ENCODE measurements around the gene CDK5RAP3. TPM values are rescaled to one million over a fixed set of nuclear protein-coding genes. Genes with fewer than 3 reads are reported as not detected.

CDK5RAP3 gene
- polyA plus RNA-seq, 1 experiment = 71.2 TPM

- CTCF ChIA-PET = interaction anchor here (0.9 to 1.4 kb wide), 2 partner anchors 11 to 18 kb away, joined by 3 to 4 read pairs; partner anchors contain the start of gene CDK5RAP3
- POLR2A ChIA-PET = interaction anchor here (0.5 kb wide), 1 partner anchor 123 kb away, joined by 4 read pairs; no protein-coding TSS in a partner anchor
- TF ChIP-seq CTCF (IDR thresholded peaks at IDR 0.05; ENCODE audit: low read depth, low read length) = no peak
- Histone ChIP-seq H3K27ac (ENCODE audit: low read depth, low read length) (no peak overlapping the region), H3K27me3 (ENCODE audit: control insufficient read depth, insufficient read depth, low read length) (peaks cover 2% of the 10 kb centered on the region), H3K4me3 (ENCODE audit: low read depth, low read length) (no peak overlapping the region), H3K9me3 (ENCODE audit: control insufficient read depth, insufficient read depth, low read length) (no peaks in the 10 kb centered on the region)
- DNase-seq (ENCODE audit: low read depth, low spot score) = no peak
These were observed 18.2 kb downstream of the CDK5RAP3 start for GRCh38 chr17:47989159-47989558.

- ChIA-PET POLR2A (no interaction called here), CTCF (interaction anchor here (0.9 to 1.4 kb wide), 2 partner anchors 11 to 18 kb away, joined by 3 to 4 read pairs; partner anchors contain the start of gene CDK5RAP3)
- no peak for TF ChIP-seq CTCF (IDR thresholded peaks at IDR 0.05; ENCODE audit: low read depth, low read length)
- Histone ChIP-seq H3K27me3 (ENCODE audit: control insufficient read depth, insufficient read depth, low read length) (peaks cover 3% of the 10 kb centered on the region), H3K4me3 (ENCODE audit: low read depth, low read length) (no peak overlapping the region), H3K9me3 (ENCODE audit: control insufficient read depth, insufficient read depth, low read length) (no peaks in the 10 kb centered on the region), H3K27ac (ENCODE audit: low read depth, low read length) (no peak overlapping the region)
- DNase-seq (ENCODE audit: low read depth, low spot score) = no peak
These were observed 18.8 kb downstream of the CDK5RAP3 start for GRCh38 chr17:47989700-47990099.

GRCh38 chr17:47990962-47991731 lies 20.2 kb downstream of the CDK5RAP3 start:
- Histone ChIP-seq H3K4me3 (ENCODE audit: low read depth, low read length) (no peak overlapping the region), H3K27ac (ENCODE audit: low read depth, low read length) (no peak overlapping the region), H3K9me3 (ENCODE audit: control insufficient read depth, insufficient read depth, low read length) (no peaks in the 10 kb centered on the region), H3K27me3 (ENCODE audit: control insufficient read depth, insufficient read depth, low read length) (peaks cover 8% of the 10 kb centered on the region)
- CTCF ChIA-PET = interaction anchor here (0.6 kb wide), 1 partner anchor 12 kb away, joined by 3 read pairs; no protein-coding TSS in a partner anchor
- POLR2A ChIA-PET = interaction anchor here (0.6 kb wide), 1 partner anchor 160 kb away, joined by 3 read pairs; the partner anchor contains the start of genes LRRC46 and MRPL10
- no peak for TF ChIP-seq CTCF (IDR thresholded peaks at IDR 0.05; ENCODE audit: low read depth, low read length)
- no peak for DNase-seq (ENCODE audit: low read depth, low spot score)

DNA sequence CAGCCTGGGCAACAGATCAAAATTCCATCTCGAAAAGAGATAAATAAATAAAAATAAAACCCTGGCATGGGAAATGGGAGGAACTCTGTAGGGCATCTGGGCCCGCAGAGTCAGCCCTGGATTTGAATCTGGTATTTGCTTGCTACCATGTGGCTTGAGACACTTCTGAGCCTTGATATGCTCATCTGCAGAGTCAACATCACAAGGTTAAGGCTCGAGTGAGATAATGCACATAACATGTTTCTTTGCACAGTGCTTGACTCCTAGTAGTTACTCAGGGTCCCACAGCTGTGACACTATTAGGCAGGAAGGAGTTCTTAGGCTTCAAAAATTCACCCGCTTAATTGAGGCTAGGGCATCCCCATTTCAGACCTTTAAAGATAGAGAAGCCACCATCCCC lies 21.3 kb downstream of the CDK5RAP3 start:
- ChIA-PET POLR2A (no interaction called here), CTCF (interaction anchor here (2.7 kb wide), 1 partner anchor 22 kb away, joined by 10 read pairs; the partner anchor contains the start of gene CDK5RAP3)
- H3K27ac ChIP-seq (ENCODE audit: low read depth, low read length) = no peak overlapping the region

More for the DNA sequence above, 21.3 kb downstream of the CDK5RAP3 start:
- no peak for DNase-seq (ENCODE audit: low read depth, low spot score)
- no peaks in the 10 kb centered on the region for H3K9me3 ChIP-seq (ENCODE audit: control insufficient read depth, insufficient read depth, low read length)
- peaks cover 10% of the 10 kb centered on the region for H3K27me3 ChIP-seq (ENCODE audit: control insufficient read depth, insufficient read depth, low read length)
- TF ChIP-seq CTCF (IDR thresholded peaks at IDR 0.05; ENCODE audit: low read depth, low read length) = no peak
- no peak overlapping the region for H3K4me3 ChIP-seq (ENCODE audit: low read depth, low read length)

Data from AG04450 (cell line).